ENCODE data around the gene PITPNM3. TPM values are rescaled to one million over a fixed set of nuclear protein-coding genes. Genes with fewer than 3 reads are reported as not detected.

The PITPNM3 gene
- total and polyA plus RNA-seq, 7 donors, result 3.6 to 13.6 (median 5.7) TPM

DNA sequence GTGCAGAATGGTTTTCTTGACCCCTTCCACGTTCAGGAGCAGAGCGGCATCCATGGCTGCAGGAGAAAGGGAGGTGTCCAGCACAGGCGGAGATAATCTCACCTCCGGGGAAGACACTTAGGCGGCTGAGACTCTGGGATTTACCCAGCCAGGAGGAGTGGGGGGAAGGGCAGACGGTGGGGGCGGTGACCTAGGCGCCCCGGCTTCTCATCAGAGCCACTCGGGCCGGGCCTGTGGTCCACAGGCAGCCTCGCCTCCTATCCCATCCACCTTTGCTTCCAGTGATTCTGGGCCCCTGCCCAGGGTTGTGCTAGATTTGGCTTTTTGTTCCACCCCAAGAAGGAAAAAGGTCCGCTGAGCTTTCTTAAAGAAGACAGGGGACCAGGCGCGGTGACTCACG lies 121.3 kb downstream of the PITPNM3 start, which contains the start of gene AIPL1:
Gene AIPL1 (minus strand): TSS at position 71 of the 400 bp plus-strand sequence. CDS start 17 bp downstream, at position 54.
- TF ChIP-seq POLR2A (IDR thresholded peaks at IDR 0.05), result no peak
- TF ChIP-seq POLR2AphosphoS5 (IDR thresholded peaks at IDR 0.05), result no peak
- TF ChIP-seq, protein P1, sequence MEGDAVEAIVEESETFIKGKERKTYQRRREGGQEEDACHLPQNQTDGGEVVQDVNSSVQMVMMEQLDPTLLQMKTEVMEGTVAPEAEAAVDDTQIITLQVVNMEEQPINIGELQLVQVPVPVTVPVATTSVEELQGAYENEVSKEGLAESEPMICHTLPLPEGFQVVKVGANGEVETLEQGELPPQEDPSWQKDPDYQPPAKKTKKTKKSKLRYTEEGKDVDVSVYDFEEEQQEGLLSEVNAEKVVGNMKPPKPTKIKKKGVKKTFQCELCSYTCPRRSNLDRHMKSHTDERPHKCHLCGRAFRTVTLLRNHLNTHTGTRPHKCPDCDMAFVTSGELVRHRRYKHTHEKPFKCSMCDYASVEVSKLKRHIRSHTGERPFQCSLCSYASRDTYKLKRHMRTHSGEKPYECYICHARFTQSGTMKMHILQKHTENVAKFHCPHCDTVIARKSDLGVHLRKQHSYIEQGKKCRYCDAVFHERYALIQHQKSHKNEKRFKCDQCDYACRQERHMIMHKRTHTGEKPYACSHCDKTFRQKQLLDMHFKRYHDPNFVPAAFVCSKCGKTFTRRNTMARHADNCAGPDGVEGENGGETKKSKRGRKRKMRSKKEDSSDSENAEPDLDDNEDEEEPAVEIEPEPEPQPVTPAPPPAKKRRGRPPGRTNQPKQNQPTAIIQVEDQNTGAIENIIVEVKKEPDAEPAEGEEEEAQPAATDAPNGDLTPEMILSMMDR (IDR thresholded peaks at IDR 0.05), result no peak
- no peak for TF ChIP-seq EP300 (IDR thresholded peaks at IDR 0.05)
- no peaks in the 10 kb centered on the region for H3K36me3 ChIP-seq
- 79 to 84% methylated on average over 16 of the region's 16 CpGs for WGBS, 2 donors
- no peak within 1 kb of the TSS for H3K27ac ChIP-seq
- intact Hi-C loops (cut with DNase I), result loop anchor here (5.0 kb wide), 1 partner anchor 848 kb away; no protein-coding TSS in a partner anchor
- no peaks in the 10 kb centered on the region for H3K4me1 ChIP-seq
- DNase-seq, result no peak
- no peak within 1 kb of the TSS for H3K4me3 ChIP-seq
- H3K9me3 ChIP-seq, result peaks cover 0 to 3% (median 0%) of the 10 kb centered on the region in 4 donors
- peaks cover 0 to 38% (median 3%) of the 10 kb centered on the region in 3 donors for H3K27me3 ChIP-seq

DNA sequence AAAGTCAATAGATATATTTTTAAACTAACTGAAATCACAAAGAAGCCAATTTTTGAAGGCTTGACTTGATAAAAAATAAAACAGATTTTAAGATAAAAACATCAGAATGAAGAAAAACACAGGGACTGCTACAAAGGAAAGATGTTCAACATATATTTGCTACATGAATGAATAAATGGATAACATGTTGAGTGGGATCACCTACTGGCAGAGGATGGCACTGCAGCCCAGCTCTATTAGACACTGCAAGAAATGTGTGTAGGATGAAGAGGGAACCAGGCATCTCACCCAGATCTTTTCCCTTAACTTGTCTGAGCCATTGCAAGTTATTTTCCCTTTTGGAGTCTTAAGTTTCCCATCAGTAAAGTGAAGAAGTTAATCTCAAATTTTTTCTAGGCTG lies 125.6 kb downstream of the PITPNM3 start:
- no peak overlapping the region for H3K4me3 ChIP-seq
- H3K9me3 ChIP-seq, result peaks cover 0 to 3% (median 0%) of the 10 kb centered on the region in 4 donors
- H3K4me1 ChIP-seq, result no peaks in the 10 kb centered on the region
- no peak for DNase-seq
- no peak overlapping the region for H3K27ac ChIP-seq
- peaks cover 0 to 7% (median 0%) of the 10 kb centered on the region in 3 donors for H3K27me3 ChIP-seq
- H3K36me3 ChIP-seq, result no peaks in the 10 kb centered on the region
- intact Hi-C loops (cut with DNase I), result no loop called here
- TF ChIP-seq, protein P1 (IDR thresholded peaks at IDR 0.05), result peak in 1 of 4 experiments; percentile 11
- no peak for TF ChIP-seq POLR2AphosphoS5 (IDR thresholded peaks at IDR 0.05)
- no peak for TF ChIP-seq POLR2A (IDR thresholded peaks at IDR 0.05)
- TF ChIP-seq EP300 (IDR thresholded peaks at IDR 0.05), result no peak

DNA sequence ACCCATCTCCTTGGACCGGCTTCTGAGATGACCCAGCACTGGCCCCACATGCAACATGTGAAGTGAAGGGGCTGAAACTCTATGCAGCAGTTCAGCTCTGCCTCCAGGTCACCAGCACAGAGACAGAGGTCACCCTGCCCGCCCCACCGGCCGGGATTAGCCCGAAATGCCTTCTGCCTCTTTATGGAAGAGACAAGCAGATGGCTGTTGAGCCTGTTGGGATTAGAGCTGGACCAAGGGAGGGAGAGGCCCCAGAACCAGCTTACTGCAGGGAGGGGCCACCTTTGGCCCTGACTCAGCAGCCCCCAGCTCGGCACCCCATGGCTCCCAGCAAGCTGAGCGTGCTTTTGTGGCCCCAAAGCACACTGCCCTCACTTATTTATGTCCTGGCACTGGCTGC lies 127.1 kb downstream of the PITPNM3 start:
- intact Hi-C loops (cut with DNase I), result no loop called here
- Histone ChIP-seq H3K4me3 (no peak overlapping the region), H3K4me1 (no peaks in the 10 kb centered on the region), H3K27me3 (no peaks in the 10 kb centered on the region), H3K27ac (no peak overlapping the region), H3K36me3 (no peaks in the 10 kb centered on the region), H3K9me3 (peaks cover 0 to 3% (median 0%) of the 10 kb centered on the region in 4 donors)
- no peak for TF ChIP-seq POLR2A (IDR thresholded peaks at IDR 0.05)
- TF ChIP-seq POLR2AphosphoS5 (IDR thresholded peaks at IDR 0.05), result no peak
- TF ChIP-seq EP300 (IDR thresholded peaks at IDR 0.05), result no peak
- DNase-seq, result no peak
- WGBS, 2 donors, result 85% methylated on average over 7 of the region's 7 CpGs

DNA sequence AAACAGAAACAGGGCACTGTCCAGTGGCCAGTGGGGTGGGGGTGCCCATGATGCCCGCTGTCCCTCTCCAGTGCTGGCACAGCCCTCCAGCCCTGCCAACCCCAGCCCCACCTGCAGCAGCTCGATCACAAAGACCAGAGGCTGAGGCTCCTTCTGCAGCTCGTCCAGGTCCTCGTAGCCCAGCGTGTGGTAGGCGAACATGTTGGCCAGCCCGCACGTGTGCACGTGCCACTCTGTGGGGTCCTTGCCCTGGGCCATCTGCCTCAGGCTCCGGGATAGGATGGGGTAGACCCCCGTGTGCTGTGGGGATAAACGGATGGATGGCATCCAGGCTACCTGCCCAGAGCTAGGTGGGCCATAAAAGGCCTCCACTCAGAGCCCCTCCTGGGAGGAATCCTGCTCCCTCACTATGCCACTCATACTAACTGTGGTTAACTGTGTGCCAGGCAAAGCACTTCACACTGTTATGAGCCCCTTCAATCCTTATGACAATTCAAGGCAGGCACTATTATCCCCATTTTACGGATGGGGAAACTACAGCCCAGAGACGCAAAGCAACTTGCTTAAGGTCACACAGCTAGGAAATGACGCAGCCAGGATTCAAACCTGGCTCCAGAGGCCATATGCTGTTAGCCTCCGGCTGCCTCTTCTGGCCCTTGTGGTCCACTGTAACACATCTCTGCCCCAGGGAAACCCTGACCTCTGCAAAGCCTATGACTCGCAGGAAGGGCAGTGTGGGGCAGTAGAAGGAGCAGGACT lies 128.0 kb downstream of the PITPNM3 start:
- Histone ChIP-seq H3K36me3 (no peaks in the 10 kb centered on the region), H3K27me3 (peaks cover 0 to 6% (median 0%) of the 10 kb centered on the region in 3 donors), H3K4me1 (no peaks in the 10 kb centered on the region), H3K9me3 (peaks cover 0 to 3% (median 0%) of the 10 kb centered on the region in 4 donors), H3K27ac (no peak overlapping the region), H3K4me3 (no peak overlapping the region)
- TF ChIP-seq, protein P1 (IDR thresholded peaks at IDR 0.05), result no peak
- TF ChIP-seq POLR2AphosphoS5 (IDR thresholded peaks at IDR 0.05) (no peak), POLR2A (IDR thresholded peaks at IDR 0.05) (no peak), EP300 (IDR thresholded peaks at IDR 0.05) (no peak)
- WGBS, 2 donors, result 88 to 92% methylated on average over 17 of the region's 17 CpGs
- DNase-seq, result no peak
- intact Hi-C loops (cut with DNase I), result no loop called here

DNA sequence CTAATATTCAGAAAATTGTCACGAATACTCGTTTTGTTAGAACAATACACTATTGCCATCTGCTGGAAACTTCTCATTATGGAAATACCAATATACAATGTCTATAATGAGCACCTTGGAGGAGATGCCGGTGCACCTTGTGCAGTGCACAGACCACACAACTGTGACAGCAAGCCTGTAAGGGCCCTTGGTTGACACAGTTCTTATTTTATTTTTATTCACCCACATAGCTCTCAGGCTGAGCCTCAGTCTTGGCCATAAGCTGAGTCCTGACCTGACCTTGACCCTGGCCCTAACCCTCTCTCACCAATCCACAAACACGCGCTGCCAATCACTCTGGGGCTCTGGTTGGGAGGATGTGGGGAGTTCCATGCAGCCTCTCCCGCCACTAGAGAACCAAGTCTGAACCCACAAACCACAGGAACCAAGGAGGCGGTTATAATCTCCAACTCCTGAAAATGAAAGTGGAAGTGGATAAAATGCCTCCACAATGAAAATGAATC lies 129.0 kb downstream of the PITPNM3 start:
- Histone ChIP-seq H3K27me3 (peaks cover 0 to 6% (median 1%) of the 10 kb centered on the region in 3 donors), H3K36me3 (no peaks in the 10 kb centered on the region), H3K9me3 (peaks cover 0 to 3% (median 0%) of the 10 kb centered on the region in 4 donors), H3K4me1 (no peaks in the 10 kb centered on the region), H3K27ac (no peak overlapping the region), H3K4me3 (no peak overlapping the region)
- intact Hi-C loops (cut with DNase I), result no loop called here
- TF ChIP-seq POLR2AphosphoS5 (IDR thresholded peaks at IDR 0.05), result no peak
- TF ChIP-seq, protein P1 (IDR thresholded peaks at IDR 0.05), result no peak
- TF ChIP-seq POLR2A (IDR thresholded peaks at IDR 0.05), result no peak
- TF ChIP-seq EP300 (IDR thresholded peaks at IDR 0.05), result no peak
- 37 to 54% methylated on average over 7 of the region's 7 CpGs for WGBS, 2 donors
- no peak for DNase-seq
